Stimulated activated CD8-positive, alpha-beta memory T cell treated with anti-CD3 and anti-CD28 coated beads, Interleukin-12 subunit alpha, Interleukin-12 subunit beta, amount 100 ng/mL, for 1 hour (primary cell): ENCODE measurements around the gene UBR4.

Experiments
- DNase-seq: peaks from one replicate; pipeline ENCODE4 v3.0.0-alpha.2; 2020; ENCODE audit warnings: low read depth

The UBR4 gene

DNA sequence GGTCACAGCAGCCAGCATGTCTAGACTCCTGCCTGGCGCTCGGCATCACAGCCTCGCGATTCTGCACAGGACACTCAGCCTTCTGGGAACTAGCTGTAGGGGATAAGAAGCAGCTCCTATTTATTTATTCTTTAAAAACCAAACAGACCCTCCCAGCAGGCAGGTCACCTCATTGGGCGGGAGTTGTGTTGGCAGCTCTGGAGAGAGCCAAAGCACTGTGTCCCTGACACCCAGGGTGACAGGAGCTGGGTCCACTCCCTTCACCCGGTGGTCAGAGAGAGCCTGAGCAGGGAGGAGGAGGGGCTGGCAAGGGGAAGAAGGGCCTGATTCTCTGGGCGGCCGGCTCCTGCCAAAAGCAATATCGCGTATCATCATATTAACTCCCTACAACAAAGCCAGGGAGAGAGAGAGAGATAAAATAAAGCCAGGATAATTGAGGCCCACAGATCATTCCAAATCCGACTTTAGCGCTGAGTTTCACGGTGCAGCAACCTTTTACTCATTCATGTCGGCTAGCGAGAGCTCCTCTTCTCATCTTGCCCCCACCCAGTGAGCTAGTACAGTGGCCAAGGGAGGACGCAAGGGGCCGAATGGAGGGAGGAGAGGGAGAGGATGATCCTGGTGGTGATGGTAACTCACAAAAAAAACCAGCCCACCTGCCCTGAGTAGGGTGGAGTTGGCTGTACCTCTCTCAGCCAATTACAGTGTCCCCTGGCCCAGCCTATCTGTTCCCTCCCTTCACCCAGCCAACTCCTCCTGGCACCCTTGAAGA is 173.8 kb downstream of the UBR4 start:
- no peak for DNase-seq

DNA sequence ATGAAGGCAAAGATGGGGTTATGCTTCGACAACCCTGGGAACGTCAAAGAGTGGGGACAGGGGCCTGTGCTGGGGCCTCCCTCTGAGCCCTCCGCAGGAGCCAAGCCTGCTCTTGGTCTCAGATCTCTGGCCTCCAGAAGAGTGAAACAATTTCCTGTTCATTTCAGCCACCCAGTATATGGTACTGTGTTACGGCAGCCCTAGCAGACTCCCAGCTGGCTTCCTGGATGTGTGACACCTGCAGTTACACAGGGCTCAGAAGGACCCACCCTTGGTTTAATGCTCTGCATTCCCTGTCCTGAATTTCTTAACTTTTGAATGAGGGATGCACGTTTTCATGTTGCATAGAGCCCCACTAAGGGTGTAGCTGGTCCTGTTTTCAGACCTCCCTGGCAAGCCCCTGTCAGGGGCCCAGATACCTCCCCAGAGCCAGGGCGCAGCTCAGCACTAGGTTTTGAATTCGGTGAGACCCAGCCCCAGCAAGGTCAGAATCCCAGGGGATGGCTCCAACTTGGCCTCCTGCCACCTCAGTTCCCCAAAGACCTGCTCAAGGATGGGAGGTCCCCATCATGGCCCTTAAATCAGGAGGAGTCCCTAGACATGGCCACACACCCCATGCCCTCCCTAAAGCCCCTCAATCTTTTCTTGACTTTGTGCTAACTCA is 174.6 kb downstream of the UBR4 start:
- no peak for DNase-seq

DNA sequence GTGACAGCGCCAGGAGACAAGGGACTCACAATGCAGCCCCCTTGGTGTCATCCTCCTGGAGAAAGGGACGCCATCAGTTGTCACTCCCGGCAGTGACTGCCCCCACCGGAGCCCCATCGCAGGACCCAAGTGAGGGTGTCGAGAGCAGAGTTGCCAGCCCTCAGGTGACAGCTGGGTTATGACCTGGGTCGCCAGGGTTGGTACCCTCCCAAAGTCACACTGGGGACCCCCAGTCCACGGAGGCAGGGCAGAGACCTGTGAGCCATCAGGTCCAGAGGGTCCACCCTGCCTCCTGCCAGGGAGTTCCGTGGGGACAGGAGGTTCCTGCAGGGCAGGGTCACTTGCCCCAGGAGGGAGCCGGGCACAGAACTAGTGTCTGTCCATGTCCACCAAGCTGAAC is 175.3 kb downstream of the UBR4 start:
- no peak for DNase-seq

DNA sequence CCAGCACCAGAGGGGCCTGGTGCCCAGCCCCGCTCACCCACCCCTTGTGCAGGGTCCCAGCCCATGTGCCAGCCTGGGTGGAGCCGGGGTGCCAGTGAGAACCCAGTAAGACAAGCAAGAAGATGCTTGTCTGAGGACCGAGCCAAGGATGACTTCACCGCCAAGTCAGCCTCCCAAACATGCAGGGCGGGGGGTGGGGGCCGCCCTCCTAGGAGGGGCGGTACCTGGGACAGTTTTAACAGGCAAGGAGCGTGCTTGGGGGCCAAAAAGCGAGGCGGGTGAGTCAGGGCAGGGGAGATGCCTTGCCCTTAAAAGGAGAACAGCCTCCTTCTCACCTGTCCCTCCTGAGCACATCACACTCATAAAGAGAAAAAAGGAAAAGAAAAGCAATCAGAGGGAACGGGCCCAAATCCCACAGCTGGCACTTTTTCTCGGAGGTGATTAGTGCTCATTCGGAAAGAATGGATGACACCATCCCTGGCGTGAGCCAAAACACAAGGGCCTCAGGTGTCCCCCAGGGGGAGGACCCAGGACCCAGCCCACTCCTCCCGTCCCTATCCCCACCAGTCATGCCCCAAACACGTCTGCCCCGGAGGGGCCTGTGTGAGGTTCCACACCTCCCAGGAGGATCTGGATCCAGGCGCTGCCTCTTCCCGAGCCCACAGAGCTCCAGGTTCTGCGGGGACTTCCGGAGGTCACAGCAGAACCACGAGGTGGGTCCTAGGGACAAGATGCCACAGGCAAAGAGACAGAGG is 176.0 kb downstream of the UBR4 start:
- DNase-seq = no peak

DNA sequence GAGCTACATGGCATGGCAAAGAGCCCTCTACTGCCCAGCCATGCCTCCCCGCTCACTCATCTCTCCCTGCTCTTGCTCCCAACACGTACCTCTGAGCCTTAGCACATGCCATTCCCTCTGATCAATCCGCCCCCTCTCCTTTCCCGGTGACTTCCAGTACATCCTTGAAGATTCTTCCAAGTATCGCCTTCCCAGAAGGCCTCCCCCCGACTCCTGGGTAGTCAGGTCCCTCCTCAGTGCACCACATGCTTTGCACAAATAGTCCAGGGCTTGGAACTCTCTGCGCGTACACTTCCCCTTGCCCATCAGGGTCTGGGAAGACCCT is 176.6 kb downstream of the UBR4 start:
- no peak for DNase-seq

DNA sequence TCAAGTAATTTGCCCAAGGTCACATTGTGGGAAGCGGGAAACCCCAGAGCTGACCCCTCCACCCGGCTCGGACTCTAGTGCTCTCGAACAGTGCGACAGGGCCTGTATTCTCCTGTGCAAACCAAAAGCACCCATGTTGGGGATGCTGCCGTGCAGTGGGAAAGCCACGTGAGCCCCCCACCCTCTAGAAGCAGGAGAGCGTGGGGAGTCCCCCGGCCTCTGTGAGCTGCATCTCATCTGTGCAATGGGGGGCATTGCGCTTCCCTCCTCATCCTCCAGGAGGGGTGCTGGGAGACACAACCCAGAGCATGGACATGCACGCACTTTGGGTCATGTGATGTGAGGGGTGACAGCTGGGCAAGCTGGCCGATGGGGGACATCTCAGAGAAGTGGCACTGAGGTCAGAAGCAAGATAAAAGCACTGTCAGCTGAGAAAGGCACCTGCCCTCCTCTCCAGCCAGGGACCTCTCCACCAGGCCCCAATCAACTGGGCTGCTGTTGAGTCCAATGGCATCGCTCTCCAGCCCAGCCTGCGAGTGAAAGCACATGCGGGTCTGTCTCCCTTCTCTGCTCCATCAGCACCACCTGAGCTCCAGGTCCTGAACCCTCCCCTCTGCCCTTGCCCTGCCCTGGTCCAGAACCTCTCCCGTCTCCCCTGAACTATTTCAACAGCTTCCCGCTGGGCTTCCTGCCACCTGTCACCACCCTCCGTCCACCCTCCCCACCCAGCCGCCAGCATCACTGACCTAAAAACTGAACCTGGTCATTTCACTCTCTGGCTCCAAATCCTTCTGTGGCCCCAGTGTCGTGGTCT is 177.2 kb downstream of the UBR4 start:
- no peak for DNase-seq

DNA sequence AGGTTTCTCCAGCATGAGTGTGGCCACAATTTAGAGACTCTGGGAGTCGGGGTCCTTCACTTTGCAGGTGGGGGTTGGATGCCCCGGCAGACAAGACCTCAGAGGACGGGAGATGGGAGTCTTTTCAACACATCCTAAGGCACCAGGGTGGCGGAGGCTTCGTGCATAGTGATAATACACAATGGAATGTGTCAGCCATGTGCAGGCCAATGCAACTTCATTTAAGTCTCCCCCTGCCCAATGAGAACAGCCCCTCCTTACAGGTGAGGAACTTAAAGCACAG is 177.7 kb downstream of the UBR4 start:
- no peak for DNase-seq

DNA sequence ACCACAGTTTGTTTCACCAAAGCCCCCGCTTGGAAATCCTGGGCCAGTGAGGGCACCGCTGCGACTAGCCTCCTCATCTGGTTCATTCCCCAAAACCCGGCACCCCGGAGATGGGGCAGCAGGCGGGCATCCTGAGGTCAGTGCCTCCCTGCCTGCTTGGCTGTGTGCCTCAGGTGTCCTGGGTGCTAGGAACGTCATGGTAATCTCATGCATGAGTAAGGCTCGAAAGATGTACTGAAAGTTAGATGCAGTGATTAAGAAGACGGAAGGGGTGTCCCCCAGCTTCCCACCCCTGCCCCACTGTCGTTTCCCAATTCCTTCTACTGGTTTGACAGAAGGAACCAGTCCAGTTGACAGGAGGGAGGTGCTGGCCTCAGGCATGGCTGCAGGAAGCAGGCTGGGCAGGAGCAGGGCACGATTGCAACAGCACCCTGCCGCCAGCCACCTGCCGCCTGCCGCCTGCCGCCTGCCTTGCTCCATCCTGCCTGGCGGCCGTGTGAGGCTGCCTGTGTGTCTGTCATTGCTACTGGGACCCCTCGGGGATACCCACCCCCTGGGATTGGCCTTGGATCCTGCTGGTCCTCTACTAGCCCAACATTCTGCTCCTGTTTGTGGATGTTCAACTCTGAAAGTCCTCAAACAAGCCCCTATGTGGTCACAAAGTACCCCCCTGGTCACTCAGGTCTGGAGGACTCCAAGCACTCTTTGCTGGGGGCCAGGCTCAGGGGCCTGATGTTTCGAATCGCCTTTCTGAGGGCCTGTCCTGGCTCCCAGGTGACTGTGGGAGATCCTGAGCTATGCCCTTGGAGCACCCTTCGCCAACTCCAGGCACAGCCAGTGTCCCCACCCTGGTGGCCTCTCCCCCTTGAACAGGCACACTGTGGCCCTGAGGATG is 180.6 kb downstream of the UBR4 start:
- DNase-seq = no peak

DNA sequence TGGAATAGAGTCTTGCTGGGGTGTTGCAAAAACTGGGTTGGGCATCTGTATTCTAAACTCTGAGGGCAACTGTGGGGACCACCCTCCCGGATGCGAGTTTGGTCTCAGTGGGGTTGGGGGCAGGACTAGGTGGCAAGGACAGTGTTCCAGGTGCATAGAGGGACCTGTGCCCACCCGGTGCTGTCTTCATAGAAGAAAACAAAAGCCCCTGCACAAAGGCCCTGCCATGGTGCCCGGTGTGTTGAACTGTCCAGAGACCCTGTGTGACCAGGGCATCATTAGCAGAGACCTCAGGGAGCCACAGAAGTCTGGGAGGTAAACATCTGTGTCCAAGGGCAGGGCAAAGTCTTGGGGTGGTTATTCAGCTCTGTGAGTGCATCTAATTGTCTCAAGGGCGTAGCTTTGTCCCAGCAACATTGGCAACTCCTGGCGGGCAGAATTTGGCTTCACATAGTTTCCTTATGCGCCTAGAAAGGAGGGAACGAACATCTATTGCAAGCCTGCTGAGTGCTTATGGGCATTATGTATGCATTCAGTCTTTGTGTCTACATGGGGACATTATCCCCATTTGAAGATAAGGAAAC is 181.4 kb downstream of the UBR4 start:
- no peak for DNase-seq

DNA sequence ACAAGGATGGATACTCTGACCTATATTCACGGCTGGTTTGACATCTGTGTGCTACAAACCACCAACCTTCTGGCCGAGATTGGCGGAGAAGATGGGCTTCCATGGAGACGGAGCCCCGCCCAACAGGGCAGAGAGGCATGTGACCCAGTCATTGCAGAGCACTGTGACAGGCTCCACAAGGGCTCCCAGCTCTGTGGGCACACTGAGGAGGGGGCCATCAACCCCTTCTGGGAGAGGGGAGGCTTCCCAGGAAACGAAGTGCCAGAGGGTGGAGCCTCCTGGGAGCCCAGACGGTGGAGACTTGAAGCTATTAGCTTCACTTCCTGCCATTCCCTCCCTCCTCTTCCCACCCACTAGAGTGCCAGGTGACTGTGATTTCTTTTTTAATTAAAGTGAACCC is 182.0 kb downstream of the UBR4 start:
- DNase-seq = no peak
